Stimulated activated CD4-positive, alpha-beta T cell treated with anti-CD3 and anti-CD28 coated beads, Interleukin-1b, Interleukin-23, amount 100 ng/mL, for 24 hours (primary cell): Measurements from ENCODE around the gene SERBP1.
"Not testable (repeated sequence)": the region's sequence is repeated elsewhere in the genome, so short reads cannot be mapped to it uniquely, and the experiment has no call there.

Source experiments
- DNase-seq, 4 experiments: peaks; one replicate each; pipeline ENCODE4 v3.0.0-alpha.2; 2020; ENCODE audit warnings: low read depth in 4 of 4, low spot score in 1 of 4

SERBP1 gene

GRCh38 chr1:67430358-67431155, at the start of gene SERBP1:
SERBP1 (minus strand) TSS chr1:67430402; CDS start chr1:67430300, 102 bp downstream.
- DNase-seq: peak; percentile 79 to 90 (median 86)

GRCh38 chr1:67479146-67479891, 49.1 kb upstream of the SERBP1 start:
- DNase-seq: peak in 1 of 4 experiments; percentile 11

GRCh38 chr1:67476906-67477305, 46.7 kb upstream of the SERBP1 start:
- DNase-seq: no peak

GRCh38 chr1:67476006-67476482, 45.8 kb upstream of the SERBP1 start:
- no peak for DNase-seq

DNA sequence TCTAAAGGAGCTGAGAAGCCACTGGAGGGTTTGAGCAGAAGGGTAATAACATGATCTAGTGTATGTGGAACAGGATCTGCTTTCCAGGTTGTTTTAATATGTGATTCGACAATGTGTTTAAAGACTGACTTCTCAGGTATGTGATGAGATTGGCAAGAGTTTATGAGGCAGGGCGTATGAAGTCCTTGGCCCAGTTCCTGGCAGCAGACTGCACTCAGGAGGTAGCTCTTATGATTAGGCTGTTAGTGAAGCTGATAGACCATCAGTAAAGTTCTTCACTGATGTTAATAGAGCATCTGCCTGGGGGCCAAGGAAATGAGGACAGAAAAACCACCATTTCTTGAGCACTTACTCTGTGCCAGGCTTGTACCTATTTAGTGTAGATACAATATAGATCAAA, 41.9 kb upstream of the SERBP1 start:
- no peak for DNase-seq

DNA sequence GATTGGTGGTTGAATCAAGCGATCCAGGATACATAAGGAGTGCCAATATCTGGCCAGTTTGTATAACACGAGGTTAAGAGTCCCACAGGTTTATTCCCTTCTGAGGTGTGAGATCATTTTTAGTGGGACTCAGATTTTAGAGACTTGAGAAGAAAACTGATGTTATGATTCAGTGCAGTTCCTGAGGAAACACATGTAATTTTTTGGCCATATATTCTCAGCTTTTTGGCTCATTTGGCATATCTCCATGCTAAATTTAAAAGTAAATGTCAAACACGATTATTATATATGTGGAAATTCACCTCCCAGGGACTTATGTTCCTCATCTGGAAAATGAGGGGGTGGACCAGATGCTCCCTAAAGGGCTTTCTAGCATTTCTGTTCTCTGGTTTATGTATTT, 39.2 kb upstream of the SERBP1 start:
- no peak for DNase-seq

- no peak for DNase-seq
Measured at GRCh38 chr1:67468066-67468718, 38.0 kb upstream of the SERBP1 start.

GRCh38 chr1:67465375-67465774, 35.2 kb upstream of the SERBP1 start:
- DNase-seq: no peak

DNA sequence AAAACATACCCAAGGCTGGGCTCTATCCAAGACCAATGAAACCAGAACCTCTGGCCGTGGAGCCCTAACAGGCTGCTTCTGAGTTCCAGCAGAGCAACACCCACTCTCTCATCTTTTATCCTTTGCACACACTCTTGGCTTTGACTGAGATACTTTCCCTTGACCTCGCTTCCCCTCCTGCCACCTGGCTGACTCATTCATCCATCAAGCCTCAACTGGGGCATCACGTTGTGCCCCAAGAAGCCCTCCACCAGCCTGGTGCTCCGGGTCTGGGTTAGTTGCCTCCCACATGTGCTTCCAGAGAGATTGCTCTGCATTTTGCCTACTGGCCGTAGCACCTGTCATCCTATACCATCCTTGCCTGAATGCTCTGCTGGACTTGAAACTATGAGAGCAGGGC, 34.5 kb upstream of the SERBP1 start:
- DNase-seq: no peak

GRCh38 chr1:67464058-67464457, 33.9 kb upstream of the SERBP1 start:
- no peak for DNase-seq

DNA sequence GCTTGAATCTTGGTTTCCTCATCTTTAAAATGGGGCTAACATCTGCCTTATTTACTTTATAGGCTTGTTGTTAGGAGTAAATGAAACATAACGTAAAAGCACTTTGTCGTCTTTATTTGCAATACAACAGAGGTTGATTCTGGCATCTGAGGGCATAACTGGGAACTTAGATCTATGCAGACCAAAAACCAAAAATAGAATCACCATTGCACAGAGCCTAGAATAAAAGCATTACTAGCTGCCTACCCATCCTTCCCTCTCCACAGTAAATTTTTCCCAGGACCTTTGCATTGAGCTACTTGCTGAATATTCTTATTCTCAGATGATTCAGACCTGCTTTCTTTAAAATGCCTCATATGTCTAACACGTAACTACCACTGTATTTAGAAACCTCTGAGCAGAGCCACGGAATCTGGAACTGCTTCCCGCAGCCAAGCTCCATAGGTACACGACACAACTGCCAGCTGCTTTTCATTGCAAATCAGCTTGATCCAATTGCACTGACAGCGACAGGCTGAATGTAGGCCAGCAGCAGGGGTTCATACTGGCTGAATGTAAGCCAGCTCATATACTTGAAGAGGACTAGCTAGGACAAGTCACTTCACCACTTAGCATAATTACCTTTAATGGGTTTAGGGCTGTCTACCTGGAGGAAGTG, 33.2 kb upstream of the SERBP1 start:
- no peak for DNase-seq

DNA sequence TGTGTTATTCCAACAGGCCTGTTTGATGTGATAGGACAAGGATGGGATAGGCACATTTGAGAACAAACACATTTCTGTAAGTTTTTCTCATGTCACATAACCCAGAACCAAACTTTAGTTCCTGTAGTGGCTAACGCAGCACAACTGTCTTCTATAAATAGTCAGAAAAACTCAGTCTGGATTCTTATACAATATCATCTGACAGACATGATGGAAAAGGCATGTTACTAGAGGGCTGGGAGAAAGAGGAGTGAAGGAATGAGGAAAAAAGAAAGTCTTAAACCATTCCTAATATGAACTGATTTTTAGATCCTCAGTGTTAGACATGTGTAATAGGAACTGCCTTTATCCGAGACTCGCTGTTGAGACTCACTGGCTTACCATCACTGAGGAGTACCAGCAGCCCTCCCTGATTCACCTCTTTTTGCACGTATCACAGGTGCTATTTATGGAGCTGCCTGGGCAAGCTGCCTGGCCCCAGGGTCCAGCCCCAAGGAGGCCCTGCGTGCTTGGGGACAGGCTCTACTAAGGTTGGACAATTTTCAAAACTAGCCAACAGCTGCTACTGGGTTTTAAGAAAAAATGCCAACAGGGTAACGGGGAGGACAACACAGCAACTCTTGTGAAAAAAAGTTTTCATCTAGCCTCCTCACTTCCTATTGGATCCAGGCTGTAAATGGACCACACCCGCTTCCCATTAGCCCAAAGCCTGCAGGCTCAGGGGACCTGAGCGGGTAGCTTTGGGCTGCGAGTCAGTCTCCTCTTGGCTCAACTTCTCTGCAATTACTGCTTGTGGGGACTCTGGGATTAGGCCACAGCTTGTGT, 30.7 kb upstream of the SERBP1 start:
- no peak for DNase-seq

DNA sequence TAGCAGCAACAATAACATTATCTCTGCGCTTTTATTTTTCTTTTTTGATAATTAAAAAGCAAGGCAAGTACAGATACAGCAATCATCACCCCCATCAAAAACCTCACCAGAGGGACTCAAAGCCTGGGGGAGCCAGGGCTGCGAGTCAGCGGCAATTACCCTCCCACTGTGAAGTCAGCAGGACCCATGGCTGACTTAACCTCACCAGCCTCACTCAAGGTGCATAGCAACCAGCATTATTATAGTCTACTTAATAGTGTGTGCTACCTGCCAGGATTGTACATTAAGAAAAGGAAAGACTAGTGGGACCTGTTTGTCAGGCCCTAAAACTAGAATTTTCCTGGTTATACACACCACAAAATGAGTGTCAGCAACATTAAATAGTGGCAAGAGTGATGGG, 28.9 kb upstream of the SERBP1 start:
- DNase-seq: no peak

GRCh38 chr1:67458663-67459062, 28.5 kb upstream of the SERBP1 start:
- DNase-seq: no peak

DNA sequence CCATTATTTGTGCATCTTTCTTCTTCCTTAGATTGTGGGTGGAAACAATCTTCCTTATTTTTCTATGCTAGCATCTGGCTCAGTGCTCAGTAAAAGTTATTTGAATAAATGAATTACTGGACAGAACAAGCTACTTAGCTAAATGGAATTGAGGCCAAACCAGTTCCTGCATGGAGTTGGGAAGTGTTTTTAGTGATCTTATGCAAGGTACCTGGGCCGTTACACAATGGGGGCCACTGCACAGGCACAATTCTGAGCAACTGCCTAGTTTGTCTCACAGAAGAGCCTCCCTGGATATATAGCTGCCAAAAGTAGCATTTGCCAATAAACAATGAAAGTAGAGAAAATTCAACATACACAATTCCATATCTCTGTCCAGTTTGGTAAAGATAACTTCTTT, 27.0 kb upstream of the SERBP1 start:
- DNase-seq: no peak

GRCh38 chr1:67451815-67452214, 21.6 kb upstream of the SERBP1 start:
- DNase-seq: no peak

DNA sequence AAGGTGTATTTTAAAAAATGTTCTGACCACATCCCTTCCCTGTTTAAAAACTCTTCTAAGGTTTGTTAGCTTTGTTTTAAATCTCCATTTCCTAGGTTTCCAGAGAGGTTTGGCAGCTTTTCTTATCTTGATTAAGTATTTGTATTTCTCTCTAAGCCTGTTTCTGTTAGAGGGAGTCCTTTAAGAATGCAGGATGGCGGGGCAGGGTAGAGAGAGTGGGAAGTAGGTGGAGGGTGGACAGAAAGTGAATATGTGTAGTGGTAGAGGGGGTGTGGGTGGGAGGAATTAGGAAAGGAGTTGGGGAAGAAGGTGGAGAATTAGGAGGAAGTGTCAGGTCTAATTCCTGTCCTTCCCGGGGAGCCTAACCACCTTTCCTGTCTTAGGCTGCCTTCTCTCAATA, 21.2 kb upstream of the SERBP1 start:
- DNase-seq: no peak

DNA sequence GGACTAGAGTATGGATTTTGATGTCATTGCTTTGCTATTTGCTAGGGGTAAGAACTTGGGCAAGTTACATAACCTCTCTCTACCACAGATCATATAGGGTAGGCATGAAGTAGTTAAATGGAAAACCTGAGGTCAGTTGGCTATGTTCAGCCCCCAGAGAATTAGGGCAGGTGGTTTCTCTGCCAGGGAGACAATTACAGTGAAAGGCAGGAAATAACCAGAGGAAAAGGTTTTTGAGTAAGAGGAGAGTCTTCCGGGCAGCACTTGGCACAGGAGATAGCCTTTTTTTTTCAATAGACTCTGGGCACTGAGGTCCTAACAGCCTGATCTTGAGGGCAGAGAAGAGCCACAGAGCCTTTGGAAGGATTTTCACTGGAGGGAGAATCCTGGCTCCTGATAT, 16.7 kb upstream of the SERBP1 start:
- DNase-seq: no peak

GRCh38 chr1:67446014-67446413, 15.8 kb upstream of the SERBP1 start:
- not testable (repeated sequence) for DNase-seq

DNA sequence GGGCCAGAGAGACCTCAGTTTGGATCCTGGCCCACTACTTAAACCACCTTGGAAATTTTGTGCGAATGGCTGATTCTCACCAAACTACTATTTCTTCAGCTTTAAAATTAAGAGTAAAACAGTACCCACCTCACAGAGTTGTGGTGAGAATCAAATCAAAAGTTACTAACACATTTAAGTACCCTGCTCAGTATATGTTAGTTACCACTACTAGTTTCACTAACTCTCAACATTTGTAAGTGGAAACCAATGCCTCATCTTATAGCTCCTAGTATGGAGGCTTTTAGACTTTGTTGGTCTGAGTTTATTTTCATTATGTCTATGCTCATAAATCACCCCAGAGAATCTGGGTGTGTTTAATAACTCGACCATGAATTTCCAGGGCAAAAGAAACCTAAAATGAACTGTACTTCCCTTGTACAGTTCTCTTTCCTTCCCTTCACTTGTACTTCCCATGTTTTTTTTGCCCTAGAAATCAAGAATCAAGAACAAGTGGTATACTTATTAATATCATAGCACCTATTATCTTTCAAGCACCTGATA, 11.6 kb upstream of the SERBP1 start:
- no peak for DNase-seq
